Stimulated activated CD8-positive, alpha-beta memory T cell treated with anti-CD3 and anti-CD28 coated beads, Interleukin-12 subunit alpha, Interleukin-12 subunit beta, amount 100 ng/mL, for 4 hours (primary cell): ENCODE measurements around the gene SNX32.

Experiments used
- DNase-seq: peaks from one replicate; pipeline ENCODE4 v3.0.0-alpha.2; 2020; ENCODE audit warnings: low read depth

The SNX32 gene

GRCh38 chr11:65797711-65798110 lies 36.1 kb upstream of the SNX32 start:
- no peak for DNase-seq

DNA sequence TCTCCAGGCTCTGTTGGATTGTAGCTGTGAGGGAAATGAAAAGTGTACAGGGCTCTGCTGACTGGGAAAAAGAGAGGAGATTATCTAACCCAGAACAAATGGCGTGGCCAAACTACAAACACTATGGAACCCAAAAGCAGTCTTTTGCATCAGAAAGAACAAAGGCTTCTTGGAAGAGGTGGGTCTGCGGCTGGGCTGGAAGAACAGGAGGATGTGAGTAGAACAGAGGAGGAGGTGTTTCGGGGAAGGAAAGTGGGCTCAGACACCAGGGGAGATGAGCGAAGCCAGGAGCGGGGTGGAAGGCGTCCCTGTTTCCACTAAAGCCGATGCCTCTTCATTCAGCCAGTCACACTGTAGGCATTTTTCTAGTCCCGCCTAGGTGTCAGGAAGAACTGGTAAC lies 34.9 kb upstream of the SNX32 start:
- no peak for DNase-seq

- DNase-seq = no peak
Observed at GRCh38 chr11:65801153-65801987, 32.4 kb upstream of the SNX32 start.

GRCh38 chr11:65802841-65803240 lies 30.9 kb upstream of the SNX32 start:
- no peak for DNase-seq

DNA sequence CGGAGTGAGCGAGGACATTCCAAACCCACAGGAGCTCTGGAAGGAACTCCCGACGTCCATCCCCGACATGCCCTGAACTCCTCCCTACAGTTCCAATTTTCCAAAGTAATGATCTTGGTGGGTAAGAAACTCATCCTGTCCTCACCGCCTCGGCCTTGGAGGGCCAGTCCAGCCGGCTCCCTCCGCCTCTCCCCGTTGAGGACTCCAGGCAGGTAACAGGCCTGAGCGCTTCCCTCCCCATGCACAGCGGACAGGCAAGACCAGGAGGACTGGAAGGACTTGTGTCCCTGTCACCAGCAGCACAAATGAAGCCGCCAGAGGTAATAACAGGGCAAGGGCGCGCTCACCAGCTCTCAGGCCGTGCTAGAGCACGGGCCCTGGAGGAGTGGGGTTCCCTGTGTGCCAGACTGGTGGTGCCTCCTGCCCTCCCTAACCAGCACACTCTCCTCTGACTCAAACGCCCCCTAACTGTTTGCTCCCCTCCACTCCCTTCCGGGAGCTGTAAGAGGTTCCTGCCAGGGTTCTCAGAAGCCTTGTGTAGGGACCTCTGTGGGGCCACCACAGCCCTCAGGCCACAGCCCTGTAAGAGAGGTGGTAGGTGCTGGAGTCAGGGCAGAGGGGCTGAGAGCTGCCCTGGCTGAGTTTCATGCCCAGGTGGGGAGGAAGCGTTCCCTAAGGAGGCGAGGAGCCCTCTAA lies 29.8 kb upstream of the SNX32 start:
- DNase-seq = no peak

DNA sequence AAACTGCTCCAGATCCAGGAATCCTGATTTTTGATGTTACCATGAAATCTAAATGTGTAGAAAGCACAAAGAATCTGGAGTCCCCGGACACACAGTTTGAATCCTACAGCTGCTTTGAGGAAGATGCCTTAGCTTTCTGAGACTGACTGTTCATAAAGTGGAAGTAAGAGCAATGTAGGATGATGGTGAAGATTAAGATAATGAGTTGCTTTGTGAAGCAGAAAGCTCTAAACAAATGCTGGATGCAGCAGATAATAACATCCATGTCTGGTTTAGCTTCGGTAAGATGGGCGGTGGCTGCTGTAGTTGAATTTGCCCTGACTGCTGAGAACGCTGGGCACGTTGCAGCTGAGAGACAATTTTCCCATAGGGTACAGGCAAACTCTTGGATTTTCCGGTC lies 26.8 kb upstream of the SNX32 start:
- no peak for DNase-seq

- DNase-seq = no peak
Observed at GRCh38 chr11:65808744-65809341, 24.9 kb upstream of the SNX32 start.

DNA sequence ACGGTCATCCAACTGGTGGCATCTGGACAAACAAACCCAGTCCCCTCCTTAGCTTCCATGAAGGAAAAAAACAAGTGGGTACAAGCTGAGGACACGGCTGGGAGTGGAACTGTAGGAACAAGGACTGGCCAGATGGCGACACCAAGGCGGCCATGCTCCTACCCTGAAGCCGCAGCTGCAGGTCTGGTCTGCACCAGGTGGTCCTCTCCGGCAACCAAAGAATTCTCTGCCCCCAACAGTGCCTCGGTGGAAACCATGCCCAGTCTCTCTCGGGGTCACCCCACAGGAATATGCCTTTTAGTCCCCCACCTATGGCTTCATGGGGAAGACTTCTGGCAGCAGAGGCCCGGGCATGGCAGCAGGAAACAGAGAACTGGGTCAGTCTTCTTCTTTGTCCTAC lies 24.3 kb upstream of the SNX32 start:
- DNase-seq = no peak

- DNase-seq = no peak
Observed at GRCh38 chr11:65810046-65810868, 23.5 kb upstream of the SNX32 start.

- no peak for DNase-seq
Observed at GRCh38 chr11:65811764-65812475, 21.8 kb upstream of the SNX32 start.

DNA sequence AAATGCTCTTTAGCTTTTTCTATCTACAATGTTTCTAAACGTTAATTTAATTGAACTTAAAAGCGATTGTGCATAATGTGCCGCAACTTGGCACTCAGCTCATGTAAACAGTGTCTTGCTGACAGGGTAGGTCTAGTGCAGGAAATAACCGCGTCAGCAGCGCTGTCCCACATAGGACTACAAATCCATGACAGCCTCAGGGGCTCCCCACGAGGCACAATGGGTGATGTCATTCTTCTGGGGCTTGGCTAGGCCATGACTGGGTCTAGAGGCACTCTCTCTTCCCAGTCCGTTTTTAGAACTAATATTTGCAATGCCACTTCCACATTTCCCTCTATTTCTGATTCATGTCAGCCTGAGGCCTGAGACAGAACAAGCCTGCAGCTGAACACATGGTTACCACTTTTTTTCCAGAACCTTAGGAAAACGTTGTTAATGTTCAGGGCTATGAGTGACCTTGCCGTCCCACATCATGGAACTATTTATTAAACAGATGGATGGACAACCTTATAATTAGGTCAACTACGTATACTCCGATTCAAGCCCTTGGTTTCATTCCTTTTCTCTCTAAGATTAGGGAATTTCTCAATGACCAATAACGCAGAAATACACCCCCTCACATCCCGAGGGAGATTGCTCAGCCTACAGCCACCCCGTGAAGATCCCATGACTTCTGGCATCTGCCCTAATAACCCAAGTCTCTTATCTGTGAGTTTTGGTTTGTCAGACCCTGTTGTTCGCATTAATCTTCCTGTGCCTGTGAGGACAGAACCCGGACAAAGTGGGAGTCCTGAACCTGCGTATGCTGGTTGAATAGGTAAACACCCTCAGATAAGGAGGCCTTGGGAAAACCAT lies 19.4 kb upstream of the SNX32 start:
- no peak for DNase-seq

- DNase-seq = no peak
Observed at GRCh38 chr11:65814986-65815565, 18.7 kb upstream of the SNX32 start.

- no peak for DNase-seq
Observed at GRCh38 chr11:65816696-65817095, 17.1 kb upstream of the SNX32 start.

- no peak for DNase-seq
Observed at GRCh38 chr11:65817312-65817834, 16.4 kb upstream of the SNX32 start.

- peak; percentile 84 for DNase-seq
Observed at GRCh38 chr11:65817835-65818680, 15.7 kb upstream of the SNX32 start.

DNA sequence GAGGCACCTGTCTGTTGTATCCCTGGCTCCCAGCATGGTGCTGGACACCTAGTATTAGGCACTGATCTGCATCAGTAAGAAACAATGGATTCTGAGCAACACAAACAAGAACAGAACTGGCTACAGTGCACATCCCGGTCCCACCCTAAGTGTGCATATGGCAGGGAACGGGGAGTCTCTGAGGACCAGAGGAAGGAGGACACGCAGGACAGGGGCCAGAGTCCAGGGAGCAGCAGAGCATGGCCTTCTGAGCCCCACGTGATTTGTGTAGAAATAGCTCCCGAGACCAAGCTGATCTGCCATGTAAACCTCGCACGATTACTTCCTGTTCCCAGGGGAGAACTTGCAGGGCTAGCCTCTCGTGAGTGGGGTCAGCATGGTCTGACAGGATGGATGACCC lies 12.7 kb upstream of the SNX32 start:
- DNase-seq = no peak

DNA sequence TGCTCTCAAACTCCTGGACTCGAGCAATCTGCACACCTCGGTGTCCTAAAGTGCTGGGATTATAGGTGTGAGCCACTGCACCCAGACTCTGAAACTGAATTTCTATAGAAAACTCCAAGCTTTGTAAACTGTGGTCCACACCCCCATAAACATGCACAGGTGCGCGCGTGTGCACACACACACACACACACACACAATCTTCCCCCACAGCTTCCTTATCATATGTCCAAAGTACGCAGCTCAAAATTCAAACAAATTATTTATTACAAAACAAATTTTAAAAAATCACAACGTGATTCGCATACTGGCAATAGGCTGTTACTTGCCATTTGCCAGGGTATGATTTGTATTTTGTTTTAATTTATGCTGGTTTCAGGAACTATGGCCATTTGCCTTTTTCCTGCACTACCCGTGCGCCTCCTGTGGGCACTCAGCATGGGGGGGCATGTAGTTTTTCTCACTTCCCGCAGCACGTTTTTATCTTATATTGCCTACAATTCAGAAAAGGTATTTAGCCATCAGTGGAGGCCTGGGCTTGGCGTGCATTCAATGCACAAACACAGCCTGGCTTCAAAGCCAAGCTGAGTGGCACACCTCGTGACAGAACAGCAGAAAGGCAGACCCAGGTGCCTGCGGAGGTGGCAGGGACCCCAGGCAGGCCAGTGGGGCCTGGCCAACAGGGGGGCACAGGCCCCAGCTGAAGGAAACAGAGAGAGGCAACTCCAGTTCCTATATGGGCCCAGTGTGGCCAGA lies 10.8 kb upstream of the SNX32 start:
- no peak for DNase-seq

- DNase-seq = no peak
Observed at GRCh38 chr11:65826984-65827735, 6.6 kb upstream of the SNX32 start.
